Gastrocnemius medialis (tissue), 4 donors: Measurements from ENCODE around the gene RSF1. TPM values are rescaled to one million over a fixed set of nuclear protein-coding genes. Genes with fewer than 3 reads are reported as not detected.

Source experiments
- ATAC-seq, 2 donors: fragments of 150-250 bp; one replicate each; pipeline ENCODE4 v1.9.1; 2016
- DNase-seq, 2 donors: peaks; one replicate each; pipeline ENCODE4 v3.0.0-alpha.2; 2019
- H3K27ac ChIP-seq, 4 donors: fragments of 200-600 bp; sonication (generic); 1 replicate in 1 of 4; 2 replicates in 3 of 4; pipeline ENCODE4 v1.5.1; 2016 to 2018; ENCODE audit warnings: mild to moderate bottlenecking in 2 of 4, moderate library complexity in 1 of 4
- H3K27me3 ChIP-seq, 3 donors: fragments of 200-600 bp; sonication (generic) in 2 of 3; 1 replicate in 1 of 3; 2 replicates in 2 of 3; pipeline versions ENCODE4 v1.5.1 to v1.6.0; 2016 to 2019; ENCODE audit warnings: mild to moderate bottlenecking in 1 of 3, moderate library complexity in 1 of 3
- H3K36me3 ChIP-seq, 2 donors: fragments of 200-600 bp; sonication (generic) in 1 of 2; one replicate each; pipeline ENCODE4 v1.5.1; 2017 to 2018
- H3K4me1 ChIP-seq, 2 donors: fragments of 200-600 bp; sonication (generic) in 1 of 2; one replicate each; pipeline ENCODE4 v1.5.1; 2016 to 2017; ENCODE audit warnings: mild to moderate bottlenecking in 2 of 2
- H3K4me3 ChIP-seq, 4 donors: fragments of 200-600 bp; sonication (generic) in 3 of 4; 1 replicate in 1 of 4; 2 replicates in 3 of 4; pipeline ENCODE4 v1.5.1; 2016 to 2019; ENCODE audit warnings: mild to moderate bottlenecking in 2 of 4
- H3K9me3 ChIP-seq, 3 donors: fragments of 200-600 bp; sonication (generic) in 2 of 3; 1 replicate in 1 of 3; 2 replicates in 2 of 3; pipeline ENCODE4 v1.5.1; 2016 to 2019
- POLR2A ChIP-seq, 2 donors: fragments of 450-650 bp; IDR thresholded peaks; one replicate each; pipeline ENCODE4 v1.6.1; 2017; ENCODE audit warnings: antibody characterized with exemption in 2 of 2, mild to moderate bottlenecking in 2 of 2, moderate library complexity in 2 of 2
- in situ Hi-C, 4 donors: fragments of 200-750 bp; cut with MboI; loops; one replicate each; pipeline versions ENCODE4 v1.15.0 to v1.8.0; 2017; ENCODE audit warnings: low sequenced_read_pairs in 4 of 4
- intact Hi-C: fragments of 100-400 bp; cut with DNase I; formaldehyde crosslinking; loops from one replicate; pipeline ENCODE4 v1.15.1; 2023; ENCODE audit warnings: low total_unique reads
- total RNA-seq, 4 donors: library from RNA; depleted of rRNA; stranded (reverse); fragments of >200 nt; gene quantifications; one replicate each; pipeline versions ENCODE4 v1.1.0 to v1.2.3, GENCODE V29; 2016
- TF ChIP-seq, protein P1 (sequence below), 5 experiments: fragments of 450-650 bp in 3 of 5; fragments of 200-600 bp in 2 of 5; sonication (generic) in 2 of 5; IDR thresholded peaks in 4 of 5; conservative IDR thresholded peaks in 1 of 5; 1 replicate in 4 of 5; 2 replicates in 1 of 5; pipeline ENCODE4 v1.5.1; 2016 to 2019; ENCODE audit warnings: antibody characterized with exemption in 5 of 5, mild to moderate bottlenecking in 3 of 5, moderate library complexity in 3 of 5

The RSF1 gene
- total RNA-seq, 4 donors from 2014 or later, result 17.9 to 48.4 (median 45.7) TPM

DNA sequence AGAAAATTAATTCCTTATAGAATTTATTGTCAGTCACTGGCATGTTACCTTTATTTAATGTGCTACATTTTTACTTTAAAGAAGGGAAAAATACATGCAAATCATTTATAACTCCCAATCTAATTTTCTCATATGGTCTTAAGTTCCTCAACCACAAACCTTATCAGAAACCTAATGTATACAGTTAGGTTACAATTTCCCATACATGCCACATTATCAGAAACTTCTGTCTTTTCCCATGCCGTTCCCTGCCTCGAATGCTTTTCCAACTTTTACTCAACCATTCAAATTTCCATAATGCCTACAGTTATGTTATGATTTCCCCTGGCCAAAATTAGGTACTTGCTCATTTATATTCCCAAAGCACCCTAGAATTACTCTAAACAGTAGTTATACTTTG lies 13.5 kb downstream of the RSF1 start:
- no peaks in the 10 kb centered on the region for H3K9me3 ChIP-seq
- H3K4me1 ChIP-seq, result peaks cover 3 to 12% of the 10 kb centered on the region in 2 donors
- H3K36me3 ChIP-seq, result no peaks in the 10 kb centered on the region
- in situ Hi-C loops (loop anchor here in 1 of 4 donors (25.0 kb wide), 1 partner anchor 180 kb away; the partner anchor contains the start of gene INTS4), intact Hi-C loops (no loop called here)
- DNase-seq (no peak), ATAC-seq (no peak)
- no peak overlapping the region for H3K27ac ChIP-seq
- TF ChIP-seq POLR2A (IDR thresholded peaks at IDR 0.05), result no peak
- TF ChIP-seq, protein P1, sequence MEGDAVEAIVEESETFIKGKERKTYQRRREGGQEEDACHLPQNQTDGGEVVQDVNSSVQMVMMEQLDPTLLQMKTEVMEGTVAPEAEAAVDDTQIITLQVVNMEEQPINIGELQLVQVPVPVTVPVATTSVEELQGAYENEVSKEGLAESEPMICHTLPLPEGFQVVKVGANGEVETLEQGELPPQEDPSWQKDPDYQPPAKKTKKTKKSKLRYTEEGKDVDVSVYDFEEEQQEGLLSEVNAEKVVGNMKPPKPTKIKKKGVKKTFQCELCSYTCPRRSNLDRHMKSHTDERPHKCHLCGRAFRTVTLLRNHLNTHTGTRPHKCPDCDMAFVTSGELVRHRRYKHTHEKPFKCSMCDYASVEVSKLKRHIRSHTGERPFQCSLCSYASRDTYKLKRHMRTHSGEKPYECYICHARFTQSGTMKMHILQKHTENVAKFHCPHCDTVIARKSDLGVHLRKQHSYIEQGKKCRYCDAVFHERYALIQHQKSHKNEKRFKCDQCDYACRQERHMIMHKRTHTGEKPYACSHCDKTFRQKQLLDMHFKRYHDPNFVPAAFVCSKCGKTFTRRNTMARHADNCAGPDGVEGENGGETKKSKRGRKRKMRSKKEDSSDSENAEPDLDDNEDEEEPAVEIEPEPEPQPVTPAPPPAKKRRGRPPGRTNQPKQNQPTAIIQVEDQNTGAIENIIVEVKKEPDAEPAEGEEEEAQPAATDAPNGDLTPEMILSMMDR (IDR thresholded peaks at IDR 0.05 in 4 of 5, conservative IDR thresholded peaks at IDR 0.05 in 1 of 5), result no peak
- H3K4me3 ChIP-seq, result no peak overlapping the region
- no peaks in the 10 kb centered on the region for H3K27me3 ChIP-seq

DNA sequence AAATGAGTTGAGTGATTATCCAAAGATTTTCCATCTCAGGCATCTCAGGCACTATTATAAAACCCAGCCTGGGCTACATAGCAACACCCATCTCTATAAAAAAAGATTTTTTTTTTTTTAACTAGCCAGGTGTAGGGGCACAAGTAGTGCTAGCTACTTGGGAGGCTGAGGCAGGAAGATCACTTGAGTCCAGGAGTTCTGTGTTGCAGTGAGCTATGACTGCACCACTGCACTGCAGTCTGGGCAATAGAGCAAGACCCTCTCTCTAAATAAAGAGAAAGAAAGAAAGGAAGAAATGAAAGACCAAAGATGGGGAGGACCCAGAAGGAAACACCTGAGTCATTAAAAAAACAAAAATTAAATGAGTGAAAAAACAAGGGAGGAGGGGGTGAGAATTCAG lies 14.1 kb downstream of the RSF1 start:
- peaks cover 3 to 12% of the 10 kb centered on the region in 2 donors for H3K4me1 ChIP-seq
- TF ChIP-seq, protein P1 (IDR thresholded peaks at IDR 0.05 in 4 of 5, conservative IDR thresholded peaks at IDR 0.05 in 1 of 5), result no peak
- no peak for TF ChIP-seq POLR2A (IDR thresholded peaks at IDR 0.05)
- in situ Hi-C loops, result loop anchor here in 1 of 4 donors (25.0 kb wide), 1 partner anchor 181 kb away; the partner anchor contains the start of gene INTS4
- H3K27me3 ChIP-seq, result no peaks in the 10 kb centered on the region
- no peak for DNase-seq
- ATAC-seq, result no peak
- intact Hi-C loops, result no loop called here
- H3K4me3 ChIP-seq, result no peak overlapping the region
- no peaks in the 10 kb centered on the region for H3K9me3 ChIP-seq
- no peak overlapping the region for H3K27ac ChIP-seq
- H3K36me3 ChIP-seq, result no peaks in the 10 kb centered on the region

DNA sequence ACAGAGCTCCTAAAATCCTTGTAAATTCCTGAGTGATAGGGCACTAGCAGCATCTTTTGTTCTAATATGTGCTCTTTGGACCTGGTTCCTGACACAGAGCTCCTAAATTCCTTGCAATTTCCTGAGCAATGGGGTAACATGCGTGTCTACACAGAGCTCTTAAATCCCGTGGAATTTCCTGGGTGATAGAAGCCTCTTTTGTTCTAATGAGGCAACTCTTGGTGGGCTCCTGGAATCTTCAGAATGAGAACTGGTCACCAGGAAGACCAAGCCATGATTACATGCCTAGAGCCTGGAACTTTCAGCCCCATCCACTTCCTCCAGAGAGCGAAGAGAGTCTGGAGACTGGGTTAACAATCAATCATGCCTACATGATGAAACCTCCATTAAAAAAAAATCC lies 19.0 kb downstream of the RSF1 start:
- H3K4me1 ChIP-seq, result peaks cover 7 to 8% of the 10 kb centered on the region in 2 donors
- no peaks in the 10 kb centered on the region for H3K36me3 ChIP-seq
- intact Hi-C loops (no loop called here), in situ Hi-C loops (loop anchor here in 1 of 4 donors (25.0 kb wide), 1 partner anchor 186 kb away; the partner anchor contains the start of gene INTS4)
- H3K9me3 ChIP-seq, result no peaks in the 10 kb centered on the region
- H3K4me3 ChIP-seq, result no peak overlapping the region
- DNase-seq (no peak), ATAC-seq (no peak)
- TF ChIP-seq POLR2A (IDR thresholded peaks at IDR 0.05), result no peak
- no peak overlapping the region for H3K27ac ChIP-seq
- no peaks in the 10 kb centered on the region for H3K27me3 ChIP-seq

DNA sequence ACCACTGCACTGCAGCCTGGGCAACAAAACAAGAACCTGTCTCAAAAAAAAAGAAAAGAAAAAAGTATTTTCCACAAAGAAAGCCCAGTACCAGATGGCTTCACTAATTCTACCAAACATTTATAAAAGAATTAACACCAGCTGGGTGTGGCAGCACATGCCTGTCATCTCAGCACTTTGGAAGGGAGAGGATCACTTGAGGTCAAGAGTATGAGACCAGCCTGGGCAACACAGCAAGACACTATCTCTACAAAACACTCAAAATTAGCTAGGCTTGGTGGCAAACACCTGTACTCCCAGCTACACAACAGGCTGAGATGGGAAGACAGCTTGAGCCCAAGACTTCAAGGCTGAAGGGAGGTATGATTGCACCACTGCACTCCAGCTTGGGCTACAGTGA lies 20.1 kb downstream of the RSF1 start:
- intact Hi-C loops, result no loop called here
- ATAC-seq, result no peak

DNA sequence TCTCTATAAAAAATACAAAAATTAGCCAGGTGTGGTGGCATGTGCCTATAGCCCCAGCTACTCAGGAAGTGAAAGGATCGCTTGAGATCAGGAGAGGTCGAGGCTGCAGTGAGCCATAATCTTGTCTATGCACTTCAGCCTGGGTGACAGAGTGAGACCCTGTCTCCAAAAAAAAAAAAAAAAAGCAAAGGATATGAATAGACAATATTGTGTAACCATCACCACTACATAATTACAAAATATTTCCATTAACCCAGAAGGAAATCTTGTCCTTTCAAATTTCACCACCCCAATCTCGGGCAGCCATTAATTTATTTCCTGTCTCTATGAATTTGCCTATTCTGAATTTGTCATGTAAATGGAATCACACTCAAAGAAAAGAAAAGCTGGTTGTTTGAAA lies 21.2 kb downstream of the RSF1 start:
- no peak for ATAC-seq
- intact Hi-C loops, result no loop called here

More for the DNA sequence above, 20.1 kb downstream of the RSF1 start:
- TF ChIP-seq, protein P1 (IDR thresholded peaks at IDR 0.05 in 4 of 5, conservative IDR thresholded peaks at IDR 0.05 in 1 of 5), result no peak
- TF ChIP-seq POLR2A (IDR thresholded peaks at IDR 0.05), result no peak
- in situ Hi-C loops, result loop anchor here in 1 of 4 donors (25.0 kb wide), 1 partner anchor 187 kb away; the partner anchor contains the start of gene INTS4
- Histone ChIP-seq H3K27me3 (no peaks in the 10 kb centered on the region), H3K36me3 (no peaks in the 10 kb centered on the region), H3K4me1 (peaks cover 9 to 10% of the 10 kb centered on the region in 2 donors), H3K4me3 (no peak overlapping the region), H3K9me3 (no peaks in the 10 kb centered on the region), H3K27ac (no peak overlapping the region)
- DNase-seq, result no peak

More for the DNA sequence above, 21.2 kb downstream of the RSF1 start:
- H3K4me1 ChIP-seq, result peaks cover 15 to 19% of the 10 kb centered on the region in 2 donors
- TF ChIP-seq POLR2A (IDR thresholded peaks at IDR 0.05), result no peak
- TF ChIP-seq, protein P1 (IDR thresholded peaks at IDR 0.05 in 4 of 5, conservative IDR thresholded peaks at IDR 0.05 in 1 of 5), result no peak
- DNase-seq, result no peak
- in situ Hi-C loops, result no loop called here
- no peaks in the 10 kb centered on the region for H3K36me3 ChIP-seq
- H3K27me3 ChIP-seq, result no peaks in the 10 kb centered on the region
- no peak overlapping the region for H3K4me3 ChIP-seq
- H3K27ac ChIP-seq, result peak overlapping the region in 1 of 4 donors; percentile 10
- H3K9me3 ChIP-seq, result no peaks in the 10 kb centered on the region
